Mesenchymal stem cell (in vitro differentiated cells and primary cell): ENCODE results near the gene COL16A1.

Source experiments
- DNase-seq: peaks from one replicate; pipeline ENCODE4 v3.0.0-alpha.2; 2013
- H2AFZ ChIP-seq: one replicate; pipeline ENCODE4 v1.6.1; 2013; ENCODE audit warnings: low read depth, mild to moderate bottlenecking, control low read depth, inconsistent platforms, low read length, moderate library complexity
- H2AK5ac ChIP-seq: 2 replicates; pipeline ENCODE4 v1.6.1; 2013; ENCODE audit warnings: low read length, moderate library complexity, mild to moderate bottlenecking, inconsistent platforms; ENCODE audit not compliant: severe bottlenecking
- H2BK120ac ChIP-seq: one replicate; pipeline ENCODE4 v1.6.1; 2013; ENCODE audit warnings: low read depth, mild to moderate bottlenecking, inconsistent platforms, low read length, moderate library complexity
- H2BK12ac ChIP-seq, 2 experiments: one replicate each; pipeline ENCODE4 v1.6.1; 2013; ENCODE audit warnings: inconsistent platforms in 2 of 2, low read length in 2 of 2, mild to moderate bottlenecking in 2 of 2, moderate library complexity in 2 of 2, control low read depth in 1 of 2
- H2BK15ac ChIP-seq: one replicate; pipeline ENCODE4 v1.6.1; 2013; ENCODE audit warnings: mild to moderate bottlenecking, low read depth, inconsistent platforms; ENCODE audit not compliant: poor library complexity, severe bottlenecking
- H2BK5ac ChIP-seq: 2 replicates; pipeline ENCODE4 v1.6.1; 2013; ENCODE audit warnings: low read depth, mild to moderate bottlenecking, low read length, control low read depth, inconsistent platforms; ENCODE audit not compliant: poor library complexity, severe bottlenecking
- H3K14ac ChIP-seq, 2 experiments: one replicate each; pipeline ENCODE4 v1.6.1; 2013; ENCODE audit warnings: inconsistent platforms in 2 of 2, low read length in 2 of 2, control low read depth in 1 of 2, mild to moderate bottlenecking in 1 of 2, moderate library complexity in 1 of 2
- H3K18ac ChIP-seq, 2 experiments: one replicate each; pipeline ENCODE4 v1.6.1; 2013; ENCODE audit warnings: inconsistent platforms in 2 of 2, low read length in 2 of 2, control low read depth in 1 of 2, low read depth in 1 of 2, mild to moderate bottlenecking in 1 of 2
- H3K23ac ChIP-seq, 2 experiments: one replicate each; pipeline ENCODE4 v1.6.1; 2013; ENCODE audit warnings: inconsistent platforms in 2 of 2, low read length in 2 of 2, mild to moderate bottlenecking in 2 of 2, moderate library complexity in 2 of 2, control low read depth in 1 of 2
- H3K27ac ChIP-seq: 2 replicates; pipeline ENCODE4 v1.5.1; 2013; ENCODE audit warnings: mild to moderate bottlenecking, moderate library complexity, low read length, control low read depth, inconsistent platforms; ENCODE audit not compliant: poor library complexity, severe bottlenecking
- H3K27me3 ChIP-seq, 2 experiments: 2 replicates each; pipeline versions ENCODE4 v1.6.1 to v1.7.0; 2013; ENCODE audit warnings: low read length in 2 of 2, mild to moderate bottlenecking in 2 of 2, moderate library complexity in 2 of 2, control low read depth in 1 of 2, inconsistent platforms in 1 of 2; ENCODE audit not compliant: control insufficient read depth in 1 of 2, insufficient read depth in 1 of 2
- H3K36me3 ChIP-seq, 2 experiments: 2 replicates each; pipeline versions ENCODE4 v1.6.1 to v1.7.0; 2013; ENCODE audit warnings: low read length in 2 of 2, control low read depth in 1 of 2, inconsistent platforms in 1 of 2, low read depth in 1 of 2, mild to moderate bottlenecking in 1 of 2; ENCODE audit not compliant: insufficient read depth in 2 of 2, control insufficient read depth in 1 of 2
- H3K4ac ChIP-seq, 2 experiments: one replicate each; pipeline ENCODE4 v1.6.1; 2013; ENCODE audit warnings: inconsistent platforms in 2 of 2, low read length in 2 of 2, mild to moderate bottlenecking in 2 of 2, moderate library complexity in 2 of 2, control low read depth in 1 of 2, low read depth in 1 of 2
- H3K4me1 ChIP-seq: 2 replicates; pipeline ENCODE4 v1.6.1; 2013; ENCODE audit warnings: low read depth, low read length, control low read depth; ENCODE audit not compliant: control insufficient read depth, insufficient read depth
- H3K4me2 ChIP-seq: 2 replicates; pipeline ENCODE4 v1.6.1; 2013; ENCODE audit warnings: low read length, mild to moderate bottlenecking, inconsistent platforms; ENCODE audit not compliant: poor library complexity, severe bottlenecking
- H3K4me3 ChIP-seq, 2 experiments: 2 replicates each; pipeline versions ENCODE4 v1.5.1 to v1.7.0; 2013; ENCODE audit warnings: low read length in 2 of 2, mild to moderate bottlenecking in 2 of 2, control low read depth in 1 of 2, low read depth in 1 of 2; ENCODE audit not compliant: insufficient read depth in 1 of 2
- H3K79me1 ChIP-seq: replicated peaks from 2 replicates; pipeline ENCODE4 v1.6.1; 2013; ENCODE audit warnings: mild to moderate bottlenecking, control low read depth, low read length, inconsistent platforms; ENCODE audit not compliant: poor library complexity, severe bottlenecking
- H3K9ac ChIP-seq: 2 replicates; pipeline ENCODE4 v1.7.0; 2013; ENCODE audit warnings: mild to moderate bottlenecking, low read length, moderate library complexity
- H3K9me3 ChIP-seq: 2 replicates; pipeline ENCODE4 v1.7.0; 2013; ENCODE audit warnings: mild to moderate bottlenecking, low read length; ENCODE audit not compliant: control insufficient read depth
- H4K8ac ChIP-seq: one replicate; pipeline ENCODE4 v1.6.1; 2013; ENCODE audit warnings: inconsistent platforms, mild to moderate bottlenecking, low read length, moderate library complexity
- H4K91ac ChIP-seq: one replicate; pipeline ENCODE4 v1.6.1; 2013; ENCODE audit warnings: mild to moderate bottlenecking, low read length, inconsistent platforms
- WGBS: methylation state at CpG from one replicate; pipeline ENCODE4 v1.1.7; 2013; ENCODE audit warnings: mixed read lengths; 5-methylcytosine and 5-hydroxymethylcytosine counted together

The COL16A1 gene

GRCh38 chr1:31744165-31744888, 40.5 kb upstream of the COL16A1 start:
- peaks cover 0 to 8% of the 10 kb centered on the region in 2 experiments for H3K36me3 ChIP-seq
- no peak overlapping the region for H2BK12ac ChIP-seq
- 88% methylated on average over 28 of the region's 28 CpGs for WGBS

GRCh38 chr1:31742462-31743212, 38.8 kb upstream of the COL16A1 start:
- no peak overlapping the region for H3K4me2 ChIP-seq
- H2AK5ac ChIP-seq: no peak overlapping the region
- H2BK5ac ChIP-seq: no peak overlapping the region
- DNase-seq: no peak
- no peak overlapping the region for H3K18ac ChIP-seq
- H3K4ac ChIP-seq: no peak overlapping the region
- no peaks in the 10 kb centered on the region for H3K79me1 ChIP-seq
- H3K4me1 ChIP-seq: peaks cover 15% of the 10 kb centered on the region
- H3K9me3 ChIP-seq: no peaks in the 10 kb centered on the region
- H3K23ac ChIP-seq: no peak overlapping the region
- H3K4me3 ChIP-seq: no peak overlapping the region
- H4K91ac ChIP-seq: no peak overlapping the region
- H2BK15ac ChIP-seq: peak overlapping the region; percentile 26
- no peak overlapping the region for H2AFZ ChIP-seq
- H2BK120ac ChIP-seq: no peak overlapping the region
- H3K9ac ChIP-seq: no peak overlapping the region
- no peak overlapping the region for H3K14ac ChIP-seq
- WGBS: 89% methylated on average over 32 of the region's 32 CpGs
- H4K8ac ChIP-seq: no peak overlapping the region
- no peak overlapping the region for H2BK12ac ChIP-seq
- no peak overlapping the region for H3K27ac ChIP-seq
- peaks cover 0 to 8% of the 10 kb centered on the region in 2 experiments for H3K36me3 ChIP-seq
- H3K27me3 ChIP-seq: peaks cover 5 to 19% of the 10 kb centered on the region in 2 experiments

More at GRCh38 chr1:31744165-31744888, 40.5 kb upstream of the COL16A1 start:
- no peak overlapping the region for H4K91ac ChIP-seq
- H3K9ac ChIP-seq: no peak overlapping the region
- H3K18ac ChIP-seq: no peak overlapping the region
- H2AFZ ChIP-seq: no peak overlapping the region
- no peak for DNase-seq
- no peak overlapping the region for H2BK5ac ChIP-seq
- H2BK120ac ChIP-seq: no peak overlapping the region
- no peak overlapping the region for H3K14ac ChIP-seq
- peaks cover 5 to 29% of the 10 kb centered on the region in 2 experiments for H3K27me3 ChIP-seq
- H3K4me2 ChIP-seq: no peak overlapping the region
- no peak overlapping the region for H3K27ac ChIP-seq
- H3K4ac ChIP-seq: peak overlapping the region in 1 of 2 experiments; percentile 41
- peak overlapping the region; percentile 21 for H2BK15ac ChIP-seq
- H3K4me3 ChIP-seq: no peak overlapping the region
- H3K4me1 ChIP-seq: peaks cover 15% of the 10 kb centered on the region
- H2AK5ac ChIP-seq: no peak overlapping the region
- H3K79me1 ChIP-seq: no peaks in the 10 kb centered on the region
- no peak overlapping the region for H3K23ac ChIP-seq
- H3K9me3 ChIP-seq: no peaks in the 10 kb centered on the region
- H4K8ac ChIP-seq: no peak overlapping the region

GRCh38 chr1:31739346-31739745, 35.5 kb upstream of the COL16A1 start:
- Histone ChIP-seq H3K4ac (peak overlapping the region in 1 of 2 experiments; percentile 13), H3K9ac (no peak overlapping the region), H2BK120ac (no peak overlapping the region), H2BK15ac (no peak overlapping the region), H3K4me2 (no peak overlapping the region), H3K27me3 (peaks cover 0 to 8% of the 10 kb centered on the region in 2 experiments), H3K27ac (no peak overlapping the region), H2AFZ (no peak overlapping the region), H3K9me3 (no peaks in the 10 kb centered on the region), H3K23ac (no peak overlapping the region), H3K14ac (peak overlapping the region in 1 of 2 experiments; percentile 44), H2AK5ac (no peak overlapping the region), H3K79me1 (no peaks in the 10 kb centered on the region), H3K18ac (peak overlapping the region in 1 of 2 experiments; percentile 11), H2BK12ac (no peak overlapping the region), H4K8ac (no peak overlapping the region), H3K36me3 (peaks cover 5 to 12% of the 10 kb centered on the region in 2 experiments), H2BK5ac (no peak overlapping the region), H4K91ac (no peak overlapping the region), H3K4me1 (peaks cover 17% of the 10 kb centered on the region), H3K4me3 (no peak overlapping the region)
- WGBS: 18% methylated on average over 11 of the region's 12 CpGs
- no peak for DNase-seq

GRCh38 chr1:31736675-31737074, 32.9 kb upstream of the COL16A1 start:
- peaks cover 7 to 21% of the 10 kb centered on the region in 2 experiments for H3K36me3 ChIP-seq
- DNase-seq: no peak
- H4K91ac ChIP-seq: no peak overlapping the region
- peaks cover 0 to 8% of the 10 kb centered on the region in 2 experiments for H3K27me3 ChIP-seq
- no peak overlapping the region for H2BK5ac ChIP-seq
- H3K4me3 ChIP-seq: no peak overlapping the region
- H2AK5ac ChIP-seq: no peak overlapping the region
- H3K9me3 ChIP-seq: no peaks in the 10 kb centered on the region
- no peak overlapping the region for H3K18ac ChIP-seq
- no peak overlapping the region for H3K23ac ChIP-seq
- H3K4me2 ChIP-seq: no peak overlapping the region
- no peaks in the 10 kb centered on the region for H3K79me1 ChIP-seq
- no peak overlapping the region for H3K27ac ChIP-seq
- H3K14ac ChIP-seq: peak overlapping the region in 1 of 2 experiments; percentile 41
- 92% methylated on average over 14 of the region's 18 CpGs for WGBS
- H3K9ac ChIP-seq: no peak overlapping the region
- no peak overlapping the region for H3K4ac ChIP-seq
- no peak overlapping the region for H4K8ac ChIP-seq
- H2BK15ac ChIP-seq: no peak overlapping the region
- H2AFZ ChIP-seq: no peak overlapping the region
- H3K4me1 ChIP-seq: peaks cover 17% of the 10 kb centered on the region
- H2BK120ac ChIP-seq: no peak overlapping the region
- no peak overlapping the region for H2BK12ac ChIP-seq
